IPS-20b (cell line): ENCODE data around the gene FBLN1.

Experiments used
- H3K27ac ChIP-seq: one replicate; pipeline ENCODE4 v1.5.1; 2013; ENCODE audit warnings: low read length
- H3K27me3 ChIP-seq: 2 replicates; pipeline ENCODE4 v1.6.1; 2013; ENCODE audit warnings: mild to moderate bottlenecking, low read length, inconsistent platforms; ENCODE audit not compliant: insufficient read depth
- H3K36me3 ChIP-seq: 2 replicates; pipeline ENCODE4 v1.6.1; 2013; ENCODE audit warnings: low read depth, mild to moderate bottlenecking, inconsistent platforms, low read length, moderate library complexity; ENCODE audit not compliant: insufficient read depth
- H3K4me1 ChIP-seq: 2 replicates; pipeline ENCODE4 v1.6.1; 2013; ENCODE audit warnings: mild to moderate bottlenecking, control low read depth, inconsistent platforms, low read length, moderate library complexity; ENCODE audit not compliant: insufficient read depth
- H3K4me3 ChIP-seq: 2 replicates; pipeline ENCODE4 v1.5.1; 2013; ENCODE audit warnings: mild to moderate bottlenecking, low read length, inconsistent platforms
- H3K9ac ChIP-seq: 2 replicates; pipeline ENCODE4 v1.6.1; 2013; ENCODE audit warnings: low read depth, mild to moderate bottlenecking, inconsistent platforms, low read length, moderate library complexity
- H3K9me3 ChIP-seq: 2 replicates; pipeline ENCODE4 v1.6.1; 2013; ENCODE audit warnings: mild to moderate bottlenecking, low read depth, low read length, inconsistent platforms; ENCODE audit not compliant: insufficient read depth

The FBLN1 gene

DNA sequence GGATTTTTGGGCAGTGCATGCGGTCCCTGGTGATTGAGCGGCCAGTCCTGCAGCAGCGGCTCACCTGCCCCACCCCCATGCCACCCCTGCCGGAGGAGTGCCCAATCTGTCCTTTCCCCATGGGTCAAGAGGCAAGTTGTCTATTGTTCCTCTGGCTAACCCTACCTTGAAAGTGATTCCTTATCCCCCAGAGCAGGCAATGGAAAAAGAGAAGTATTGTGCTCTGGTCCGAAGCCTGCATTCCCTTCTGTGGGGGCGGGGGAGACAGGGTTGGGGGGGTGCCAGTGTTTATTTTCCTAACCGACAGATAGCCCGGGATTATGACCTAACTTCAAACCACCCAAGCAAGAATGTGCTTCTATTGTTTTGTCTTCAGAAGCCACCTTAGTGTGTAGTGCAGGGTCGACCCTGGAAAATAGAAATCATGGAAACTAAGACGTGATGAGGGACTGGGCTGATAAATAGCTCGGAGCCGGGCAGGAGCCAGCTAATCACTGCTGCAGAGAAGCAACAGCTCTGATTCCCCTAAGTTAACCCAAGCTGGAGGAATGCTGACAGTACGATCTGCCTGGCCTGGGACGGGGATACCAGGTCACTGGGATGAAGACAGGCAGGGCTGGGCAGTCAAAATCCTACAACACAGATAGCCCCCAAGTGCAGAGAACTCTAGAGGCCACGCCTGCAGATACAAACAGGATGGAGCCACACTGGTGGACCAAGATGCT is 130.3 kb downstream of the FBLN1 start:
- Histone ChIP-seq H3K27me3 (0 out of 2 replicates have a peak, but pooled peaks cover 4% of the 10 kb centered on the region), H3K9ac (no peak overlapping the region), H3K27ac (no peak overlapping the region), H3K9me3 (no peaks in the 10 kb centered on the region), H3K4me3 (peak overlapping the region; percentile 9; the same call in 1 of the 2 replicates), H3K36me3 (no peaks in the 10 kb centered on the region), H3K4me1 (peaks cover 17% of the 10 kb centered on the region; the same call in 1 of the 2 replicates)

- no peak overlapping the region for H3K27ac ChIP-seq
- H3K4me3 ChIP-seq, result no peak overlapping the region
- H3K27me3 ChIP-seq, result peaks cover 16% of the 10 kb centered on the region; the same call in 1 of the 2 replicates
- H3K36me3 ChIP-seq, result no peaks in the 10 kb centered on the region
- H3K9ac ChIP-seq, result no peak overlapping the region
- no peaks in the 10 kb centered on the region for H3K9me3 ChIP-seq
- H3K4me1 ChIP-seq, result peaks cover 10% of the 10 kb centered on the region; the same call in 1 of the 2 replicates
Observed at GRCh38 chr22:45636683-45637082, 134.0 kb downstream of the FBLN1 start.

GRCh38 chr22:45638197-45638596 is 135.5 kb downstream of the FBLN1 start:
- H3K9ac ChIP-seq, result no peak overlapping the region
- H3K36me3 ChIP-seq, result no peaks in the 10 kb centered on the region
- no peaks in the 10 kb centered on the region for H3K9me3 ChIP-seq
- H3K27ac ChIP-seq, result no peak overlapping the region
- H3K4me1 ChIP-seq, result peaks cover 3% of the 10 kb centered on the region; the same call in 1 of the 2 replicates
- H3K27me3 ChIP-seq, result peaks cover 18% of the 10 kb centered on the region; the same call in 1 of the 2 replicates
- no peak overlapping the region for H3K4me3 ChIP-seq

- Histone ChIP-seq H3K9ac (no peak overlapping the region), H3K27me3 (peaks cover 20% of the 10 kb centered on the region), H3K9me3 (no peaks in the 10 kb centered on the region), H3K4me3 (no peak overlapping the region), H3K4me1 (no peaks in the 10 kb centered on the region; the same call in 1 of the 2 replicates), H3K27ac (no peak overlapping the region), H3K36me3 (no peaks in the 10 kb centered on the region)
Observed at GRCh38 chr22:45638834-45639746, 136.4 kb downstream of the FBLN1 start.

GRCh38 chr22:45639747-45640102 is 137.0 kb downstream of the FBLN1 start:
- no peaks in the 10 kb centered on the region for H3K9me3 ChIP-seq
- no peak overlapping the region for H3K9ac ChIP-seq
- peaks cover 26% of the 10 kb centered on the region for H3K27me3 ChIP-seq
- H3K27ac ChIP-seq, result no peak overlapping the region
- H3K4me3 ChIP-seq, result no peak overlapping the region
- H3K36me3 ChIP-seq, result no peaks in the 10 kb centered on the region
- no peaks in the 10 kb centered on the region; the same call in 1 of the 2 replicates for H3K4me1 ChIP-seq

DNA sequence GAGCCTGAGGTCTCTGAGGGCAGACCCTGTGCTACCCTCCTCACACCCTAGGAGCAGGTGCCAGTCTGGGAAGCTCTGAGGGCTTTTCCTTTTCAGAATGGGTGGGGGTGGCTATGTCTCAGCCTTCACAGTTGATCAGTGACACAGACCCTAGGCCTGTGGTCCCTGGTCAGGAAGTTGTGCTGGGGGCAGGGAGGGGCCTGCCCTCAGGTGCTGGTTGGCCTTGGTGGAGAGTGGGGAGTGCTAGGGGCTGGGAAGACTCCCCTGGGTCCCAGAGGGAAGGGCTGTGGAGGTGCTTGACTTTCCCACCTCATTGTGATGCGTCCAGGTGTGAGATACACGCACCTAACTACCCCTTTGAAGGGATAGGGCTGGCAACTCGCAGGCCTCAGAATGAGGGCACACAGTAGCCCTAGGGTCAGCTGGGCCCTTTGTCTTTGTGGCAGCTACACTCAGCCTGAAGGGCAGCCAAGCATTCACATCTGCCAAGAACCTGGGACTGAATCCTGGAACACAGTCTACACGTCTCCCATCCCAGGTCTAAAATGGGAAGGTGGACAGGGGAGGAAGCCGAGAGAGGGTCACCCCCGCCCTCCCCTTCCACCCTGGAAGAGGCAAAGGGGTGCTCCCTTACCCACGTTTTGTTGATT is 137.7 kb downstream of the FBLN1 start:
- H3K4me1 ChIP-seq, result no peaks in the 10 kb centered on the region; the same call in 1 of the 2 replicates
- H3K9me3 ChIP-seq, result no peaks in the 10 kb centered on the region
- H3K4me3 ChIP-seq, result no peak overlapping the region
- H3K36me3 ChIP-seq, result no peaks in the 10 kb centered on the region
- no peak overlapping the region for H3K27ac ChIP-seq
- H3K9ac ChIP-seq, result no peak overlapping the region
- peaks cover 33% of the 10 kb centered on the region for H3K27me3 ChIP-seq

- Histone ChIP-seq H3K4me1 (no peaks in the 10 kb centered on the region; the same call in 1 of the 2 replicates), H3K36me3 (no peaks in the 10 kb centered on the region), H3K27me3 (peaks cover 38% of the 10 kb centered on the region), H3K9me3 (no peaks in the 10 kb centered on the region), H3K27ac (no peak overlapping the region), H3K9ac (no peak overlapping the region), H3K4me3 (no peak overlapping the region)
Observed at GRCh38 chr22:45640941-45641621, 138.4 kb downstream of the FBLN1 start.

DNA sequence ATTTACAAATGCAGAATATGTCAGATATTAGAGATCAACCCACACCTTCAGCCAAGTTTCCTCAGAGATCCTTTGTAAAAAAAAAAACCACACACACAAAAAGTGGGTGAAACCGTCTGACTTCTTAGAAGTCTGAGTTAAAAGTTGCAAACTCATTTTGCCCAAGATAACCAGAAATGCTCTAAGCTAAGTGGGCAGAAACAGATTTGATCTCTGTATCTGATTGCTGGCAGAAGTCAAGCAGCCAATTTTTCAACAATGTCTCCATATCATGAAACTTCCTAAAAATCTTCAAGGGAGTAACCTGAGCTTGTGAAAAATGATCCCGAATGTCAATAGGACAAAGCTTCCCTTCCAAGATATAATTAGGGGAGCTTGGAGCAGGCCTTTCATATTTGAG is 140.3 kb downstream of the FBLN1 start:
- no peak overlapping the region for H3K9ac ChIP-seq
- peaks cover 48% of the 10 kb centered on the region for H3K27me3 ChIP-seq
- H3K4me1 ChIP-seq, result no peaks in the 10 kb centered on the region; the same call in 1 of the 2 replicates
- H3K27ac ChIP-seq, result no peak overlapping the region
- H3K9me3 ChIP-seq, result no peaks in the 10 kb centered on the region
- no peak overlapping the region for H3K4me3 ChIP-seq
- no peaks in the 10 kb centered on the region for H3K36me3 ChIP-seq

DNA sequence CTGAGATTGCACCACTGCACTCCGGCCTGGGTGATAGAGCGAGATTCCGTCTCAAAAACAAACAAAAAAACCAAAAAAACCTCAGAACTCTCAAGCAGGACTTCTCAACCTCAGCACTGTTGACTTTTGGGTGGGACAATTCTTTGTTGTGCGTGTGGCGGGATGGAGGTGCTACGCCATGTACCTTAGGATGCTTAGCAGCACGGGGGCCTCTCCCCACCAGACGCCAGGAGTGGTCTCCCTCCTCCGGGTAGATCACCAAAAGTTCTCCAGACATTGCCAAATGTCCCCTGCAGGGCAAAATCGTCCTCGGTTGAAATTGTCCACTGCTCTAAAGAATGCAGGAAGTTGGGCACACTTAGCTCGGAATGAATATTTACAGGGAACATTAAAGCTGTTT is 142.0 kb downstream of the FBLN1 start:
- Histone ChIP-seq H3K27ac (no peak overlapping the region), H3K36me3 (no peaks in the 10 kb centered on the region), H3K4me3 (no peak overlapping the region), H3K9ac (no peak overlapping the region), H3K4me1 (no peaks in the 10 kb centered on the region; the same call in 1 of the 2 replicates), H3K9me3 (no peaks in the 10 kb centered on the region), H3K27me3 (peaks cover 42% of the 10 kb centered on the region)

GRCh38 chr22:45645150-45645525 is 142.5 kb downstream of the FBLN1 start:
- Histone ChIP-seq H3K9ac (peak overlapping the region; percentile 30; the same call in 1 of the 2 replicates), H3K9me3 (no peaks in the 10 kb centered on the region), H3K4me3 (peak overlapping the region; percentile 59), H3K4me1 (no peaks in the 10 kb centered on the region; the same call in 1 of the 2 replicates), H3K36me3 (no peaks in the 10 kb centered on the region), H3K27ac (no peak overlapping the region), H3K27me3 (peaks cover 38% of the 10 kb centered on the region)
